ENCODE measurements around the gene C3orf18.

Gene C3orf18

DNA sequence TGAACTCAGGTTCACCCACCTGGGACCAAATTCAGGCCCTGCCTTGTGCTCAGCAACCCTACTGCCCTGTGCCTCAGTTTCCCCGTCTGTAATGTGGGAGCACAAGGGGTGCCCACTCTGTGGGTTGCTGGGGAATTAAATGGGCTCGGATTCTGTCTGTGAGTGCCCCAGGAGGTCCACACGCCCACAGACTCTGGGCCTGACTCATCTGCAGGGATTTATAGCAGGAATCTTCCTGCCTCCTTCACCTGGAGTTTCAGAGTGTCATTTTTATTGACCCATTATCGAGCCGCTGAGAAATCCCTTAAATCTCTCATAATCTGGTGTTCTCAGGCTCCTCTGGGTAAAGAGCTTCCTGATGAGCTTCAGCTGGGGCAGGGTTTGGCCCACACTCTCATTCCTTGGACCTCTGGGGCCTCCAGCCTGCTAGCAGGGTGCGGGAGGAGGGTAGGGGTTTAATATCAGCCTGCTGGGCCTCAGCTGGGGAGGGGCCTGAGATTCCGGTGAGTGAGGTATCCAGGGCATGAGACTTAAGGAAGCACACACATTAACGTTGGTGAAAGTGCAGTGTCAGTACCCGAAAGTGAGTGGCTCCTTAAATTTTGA is 16.4 kb downstream of the C3orf18 start:
- DNase-seq (ENCODE audit: low read depth) = no peak

DNA sequence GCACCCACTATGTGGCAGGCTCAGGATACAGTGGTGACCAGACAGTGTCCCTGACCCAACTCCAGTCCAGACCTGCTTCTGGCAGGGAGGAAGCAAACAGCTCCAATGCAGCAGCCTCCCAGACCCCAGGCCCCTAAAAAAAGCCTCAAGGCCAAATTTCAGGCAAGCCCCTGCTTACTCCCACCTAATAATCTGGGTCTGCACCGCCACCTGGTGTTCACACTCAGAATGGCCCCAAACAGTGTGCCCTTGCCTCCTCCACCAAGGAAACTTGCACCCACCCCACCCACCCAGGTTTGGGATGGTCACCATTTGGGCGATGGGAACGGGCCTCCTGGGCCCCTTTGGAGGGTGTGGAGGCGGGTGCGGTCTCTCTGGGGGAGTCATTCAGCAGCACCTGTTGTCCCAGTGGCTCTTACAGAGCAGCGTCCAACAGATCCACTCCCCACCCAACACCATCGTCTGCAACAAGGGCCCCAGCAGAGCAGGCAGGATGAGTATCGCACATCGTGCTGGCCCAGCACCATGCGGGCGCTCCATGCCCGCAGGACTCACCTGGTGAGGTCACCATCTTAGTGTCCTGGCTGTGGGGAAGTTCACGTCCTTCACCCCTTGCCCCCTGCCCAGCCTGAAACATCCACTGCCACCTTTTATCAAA is 17.3 kb downstream of the C3orf18 start:
- no peak for DNase-seq (ENCODE audit: low read depth)

DNA sequence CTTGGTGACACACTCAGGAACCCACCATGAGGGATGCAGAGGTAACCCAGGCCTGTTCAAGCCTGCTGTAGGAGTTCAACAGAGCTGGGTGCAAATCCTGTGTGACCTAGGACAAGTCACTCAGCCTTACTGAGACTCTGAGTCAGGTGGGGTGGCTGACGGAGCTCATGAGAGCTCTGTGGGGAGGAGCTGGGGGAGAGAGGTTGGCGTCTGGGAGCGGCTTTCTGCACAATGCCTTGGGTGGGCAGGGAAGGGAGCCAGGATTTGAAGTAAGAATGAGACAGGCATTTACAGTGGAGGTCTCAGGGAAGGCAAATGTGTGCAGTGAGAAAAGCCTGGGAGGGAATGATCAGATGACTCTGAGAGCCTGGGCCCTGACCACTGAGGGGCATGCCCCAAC is 18.3 kb downstream of the C3orf18 start:
- no peak for DNase-seq (ENCODE audit: low read depth)

DNA sequence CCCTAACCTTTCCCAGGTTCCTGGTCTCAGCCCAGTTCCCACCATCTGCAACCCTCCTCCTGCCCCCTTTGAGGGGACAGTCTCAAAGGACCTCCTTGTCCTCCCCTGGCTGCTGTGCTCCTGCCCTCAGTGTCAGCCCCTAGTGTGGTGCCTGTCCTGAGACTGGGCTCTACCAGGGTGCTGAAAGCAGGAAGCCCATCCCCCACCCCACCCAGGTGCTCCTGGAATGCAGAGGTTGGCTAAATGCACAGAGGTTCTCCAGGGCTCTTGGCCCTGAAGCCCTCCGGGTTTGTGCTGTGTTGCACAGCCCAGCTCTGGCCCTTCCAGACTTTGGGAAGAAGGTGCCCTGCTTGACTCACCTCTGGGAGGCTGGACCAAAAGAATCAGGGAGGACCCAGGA is 21.8 kb downstream of the C3orf18 start:
- DNase-seq (ENCODE audit: low read depth) = no peak

DNA sequence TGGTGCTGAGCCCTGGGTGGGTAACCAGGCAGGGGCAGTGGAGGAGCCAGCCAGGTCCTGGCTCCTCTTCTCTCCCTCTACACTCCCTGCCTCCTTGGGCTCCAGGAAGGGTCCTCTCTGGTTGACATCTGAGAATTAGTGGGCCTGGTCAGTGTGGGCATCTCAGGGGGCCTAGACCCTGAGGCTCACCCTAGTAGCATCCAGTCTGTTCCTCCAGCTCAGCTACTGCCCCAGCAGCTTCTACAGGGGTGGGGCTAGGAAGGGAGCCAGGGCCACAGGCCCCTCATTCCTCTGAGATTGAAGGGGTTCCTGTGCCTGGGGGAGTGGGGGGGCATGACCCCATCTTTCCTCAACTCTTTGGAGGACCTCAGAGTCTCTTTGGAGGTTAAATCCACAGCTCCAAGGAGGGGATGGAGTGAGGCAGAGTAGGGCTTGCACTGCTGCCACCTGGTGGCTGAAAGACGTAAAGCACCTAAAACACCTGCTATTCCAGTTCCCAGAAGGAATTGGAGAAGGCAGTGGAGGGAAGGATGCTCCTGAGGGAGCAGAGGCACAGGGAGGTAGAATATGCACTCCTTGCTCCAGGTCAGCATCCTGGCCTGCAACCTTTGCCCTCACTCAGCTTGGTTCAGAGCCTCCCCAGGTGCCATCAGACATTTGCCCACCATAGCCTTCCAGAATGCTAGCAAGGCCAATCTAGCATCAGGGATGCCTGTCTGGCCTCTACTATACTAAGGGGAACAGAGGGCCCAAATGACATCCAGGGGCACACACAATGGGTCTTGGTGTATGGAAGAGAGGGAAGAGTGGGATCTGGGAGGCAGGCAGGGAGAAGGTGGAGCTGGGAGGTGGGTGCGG is 25.1 kb downstream of the C3orf18 start:
- DNase-seq (ENCODE audit: low read depth) = peak; percentile 36

DNA sequence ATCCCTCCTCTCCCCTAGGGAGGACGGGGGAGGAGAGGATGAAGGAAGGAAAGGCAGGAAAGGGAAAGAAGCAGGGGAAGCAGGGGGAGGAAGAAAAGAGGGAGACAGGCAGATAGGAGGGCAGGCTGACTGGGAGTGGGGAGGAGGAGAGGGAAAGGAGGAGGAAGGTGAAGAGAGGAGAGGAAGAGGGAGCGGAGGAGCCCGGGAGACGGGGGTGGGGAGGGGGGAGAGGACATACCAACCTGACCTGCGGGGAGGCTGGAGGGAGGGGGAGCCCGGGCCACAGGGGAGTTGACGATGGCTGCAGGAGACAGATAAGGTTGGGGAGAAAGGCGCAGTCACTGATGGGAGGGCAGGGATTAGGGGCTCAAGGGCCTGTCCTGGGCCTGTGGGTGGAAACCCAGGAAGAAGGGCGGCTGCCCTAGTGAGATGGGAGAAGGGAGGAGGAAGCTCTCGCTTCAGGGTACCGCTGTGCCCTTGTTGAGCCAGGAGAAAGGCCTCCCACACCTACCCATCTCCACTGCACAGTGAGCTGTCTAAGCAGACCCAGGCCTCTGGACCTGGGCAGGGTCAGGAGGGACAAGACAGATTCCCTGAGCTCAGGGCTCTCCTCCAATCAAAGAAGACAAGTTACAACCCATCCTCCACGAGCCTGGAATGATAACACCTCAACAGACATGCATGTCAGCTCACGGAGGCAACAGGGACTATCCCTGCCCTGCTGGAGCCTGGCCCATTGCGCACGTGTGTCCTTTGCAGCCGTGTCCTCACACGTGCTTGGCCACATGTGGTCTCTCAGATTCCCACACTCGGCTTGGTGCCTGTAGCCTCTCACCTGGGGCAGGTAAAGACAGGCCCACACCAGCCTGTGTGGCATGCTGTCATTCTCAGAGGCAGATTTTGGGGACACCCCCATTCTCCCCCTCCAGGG is 27.9 kb downstream of the C3orf18 start:
- no peak for DNase-seq (ENCODE audit: low read depth)

DNA sequence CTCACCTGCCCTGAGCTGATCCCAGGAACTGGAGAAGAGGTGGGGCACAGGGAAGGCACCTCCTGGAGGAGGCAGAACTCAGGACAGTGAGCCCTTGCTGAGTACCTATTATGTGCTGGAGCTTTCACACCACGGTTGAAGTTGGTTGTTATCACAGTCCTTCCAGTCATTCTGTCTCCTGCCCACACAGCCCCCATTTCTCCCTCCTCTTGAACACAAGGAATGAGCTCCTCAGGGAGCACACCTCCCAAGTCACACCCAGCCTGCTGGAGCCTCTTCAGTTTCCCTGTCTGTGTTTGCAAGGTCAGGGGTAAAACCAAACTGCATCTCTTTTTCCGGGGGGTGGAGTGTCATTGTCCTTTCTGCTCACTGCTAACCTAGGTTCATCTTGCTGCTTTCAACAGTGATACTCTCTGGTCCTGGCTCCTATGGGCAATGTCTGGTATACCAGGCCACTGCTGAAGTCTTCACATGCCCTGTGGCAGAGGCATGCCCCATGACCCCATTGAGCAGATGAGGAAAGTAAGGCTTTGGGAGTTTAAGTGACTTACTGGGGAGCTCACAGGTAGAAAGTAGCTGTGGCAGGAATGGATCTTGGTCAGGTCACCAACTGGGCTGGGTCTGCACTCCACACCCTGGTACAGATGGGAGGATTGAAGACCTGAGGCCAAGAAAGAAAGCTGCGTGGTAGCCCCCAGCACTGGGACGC is 30.0 kb downstream of the C3orf18 start:
- no peak for DNase-seq (ENCODE audit: low read depth)

DNA sequence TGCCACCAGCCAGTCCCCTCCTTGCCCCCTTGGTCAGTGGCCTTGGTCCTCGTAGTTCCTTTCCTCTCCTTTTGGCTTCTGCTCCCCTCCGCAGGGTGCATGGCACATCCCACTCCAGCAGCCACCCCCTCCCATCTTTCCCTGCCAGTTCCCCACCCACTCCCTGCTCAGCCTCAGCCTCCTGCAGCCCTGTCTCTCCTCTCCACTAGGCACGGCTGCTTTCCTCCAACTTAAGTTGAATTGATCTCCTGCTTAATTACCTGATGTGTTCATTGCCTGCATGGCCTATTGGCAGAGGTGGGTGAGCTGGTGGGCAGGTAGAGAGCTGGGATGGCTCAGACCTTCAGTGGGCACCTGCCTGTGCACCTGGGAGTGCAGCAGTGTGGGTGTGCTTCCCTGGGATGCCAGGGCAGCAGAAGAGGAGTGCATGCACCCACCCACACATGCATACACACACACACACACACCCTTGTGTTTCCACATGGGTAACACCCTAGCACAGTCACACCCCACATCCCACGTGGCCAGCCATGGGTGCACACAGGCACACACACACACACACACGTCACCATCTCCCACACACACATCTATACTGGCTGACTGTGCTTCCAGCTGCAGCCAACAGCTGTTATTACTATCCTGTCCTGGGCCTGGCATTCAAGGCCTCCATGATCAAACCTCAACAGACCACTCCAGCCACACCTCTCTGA is 30.9 kb downstream of the C3orf18 start:
- DNase-seq (ENCODE audit: low read depth) = no peak

DNA sequence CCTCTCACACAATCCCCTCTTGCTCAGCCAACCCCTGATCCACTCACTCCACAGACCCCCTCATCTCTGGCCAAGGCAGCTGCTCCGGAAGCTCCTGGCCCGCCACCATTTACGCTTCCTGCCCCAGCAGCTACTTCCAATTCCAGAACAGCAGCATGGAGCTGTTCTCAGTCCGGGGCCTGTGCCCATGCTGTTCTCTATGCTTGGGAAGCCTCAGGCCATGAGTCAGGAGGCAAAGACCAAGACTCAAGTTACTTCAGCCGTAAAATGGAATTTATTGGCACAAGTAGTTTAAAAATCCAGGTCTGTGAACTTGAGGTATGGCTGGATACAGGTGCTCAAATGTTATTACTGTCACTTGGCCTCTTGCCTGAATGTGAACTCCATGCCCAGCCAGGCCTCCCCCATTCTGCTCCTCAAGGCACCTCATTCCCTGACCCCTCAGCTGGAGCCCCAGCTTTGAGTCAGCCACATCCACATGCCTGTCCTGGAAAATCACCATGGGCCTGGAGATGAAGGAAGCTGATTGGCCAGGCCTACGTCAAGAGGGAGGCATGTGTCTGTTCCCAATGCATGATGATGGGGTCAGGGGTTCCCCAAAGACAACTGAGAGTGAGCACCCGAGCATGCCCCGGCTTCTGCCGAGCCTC is 32.7 kb downstream of the C3orf18 start:
- no peak for DNase-seq (ENCODE audit: low read depth)

DNA sequence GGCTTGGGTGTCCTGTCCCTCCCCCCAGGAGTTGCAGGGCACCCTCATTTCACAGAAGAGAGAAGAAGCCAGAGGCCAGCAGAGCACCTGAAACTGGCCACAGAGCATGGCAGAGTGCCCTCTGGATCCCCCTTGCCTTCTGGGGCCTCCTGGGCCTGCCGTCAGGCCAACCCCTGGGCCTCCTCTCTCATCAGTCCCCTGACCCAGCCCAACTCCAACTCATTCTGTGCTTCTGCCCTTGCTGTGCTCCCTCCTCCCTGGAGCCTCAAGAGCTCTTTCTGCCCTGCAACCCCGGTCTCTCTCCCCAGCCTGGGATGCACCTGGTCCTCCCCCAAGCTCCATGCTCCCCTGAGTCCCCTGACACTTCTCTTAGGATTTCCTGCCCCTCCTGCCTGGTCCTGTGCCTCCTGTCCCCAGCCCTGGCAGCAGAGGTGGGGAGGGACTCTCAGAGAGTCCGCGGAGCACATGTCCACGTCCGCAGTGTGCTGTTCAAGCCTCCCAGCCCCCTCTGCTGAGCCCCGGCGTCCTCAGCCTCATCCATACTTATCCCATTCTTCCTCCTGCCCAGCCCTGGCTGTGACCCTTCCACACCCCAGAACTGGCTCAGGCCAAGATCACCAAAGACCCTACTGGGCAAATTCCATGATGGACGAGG is 33.6 kb downstream of the C3orf18 start:
- no peak for DNase-seq (ENCODE audit: low read depth)

DNA sequence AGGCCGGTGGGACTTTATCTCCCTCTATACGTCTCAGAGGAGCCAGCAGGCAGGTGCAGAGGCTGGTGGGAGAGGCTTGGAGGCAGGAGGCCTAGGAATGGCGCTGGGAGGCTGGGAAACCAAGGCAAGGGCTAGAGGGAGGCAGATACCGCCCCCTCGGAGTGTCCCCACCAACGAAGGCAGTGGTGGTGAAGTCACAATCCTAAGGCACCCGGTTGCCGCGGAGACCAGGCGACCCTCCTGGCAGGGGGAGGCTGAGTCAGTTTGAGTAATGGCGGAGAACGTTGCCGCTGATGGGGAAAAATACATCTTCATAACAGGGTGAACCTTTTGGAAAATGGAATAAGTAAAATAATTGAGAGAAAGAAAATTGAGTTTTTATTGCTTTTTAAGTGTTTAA is 34.2 kb downstream of the C3orf18 start:
- no peak for DNase-seq (ENCODE audit: low read depth)

DNA sequence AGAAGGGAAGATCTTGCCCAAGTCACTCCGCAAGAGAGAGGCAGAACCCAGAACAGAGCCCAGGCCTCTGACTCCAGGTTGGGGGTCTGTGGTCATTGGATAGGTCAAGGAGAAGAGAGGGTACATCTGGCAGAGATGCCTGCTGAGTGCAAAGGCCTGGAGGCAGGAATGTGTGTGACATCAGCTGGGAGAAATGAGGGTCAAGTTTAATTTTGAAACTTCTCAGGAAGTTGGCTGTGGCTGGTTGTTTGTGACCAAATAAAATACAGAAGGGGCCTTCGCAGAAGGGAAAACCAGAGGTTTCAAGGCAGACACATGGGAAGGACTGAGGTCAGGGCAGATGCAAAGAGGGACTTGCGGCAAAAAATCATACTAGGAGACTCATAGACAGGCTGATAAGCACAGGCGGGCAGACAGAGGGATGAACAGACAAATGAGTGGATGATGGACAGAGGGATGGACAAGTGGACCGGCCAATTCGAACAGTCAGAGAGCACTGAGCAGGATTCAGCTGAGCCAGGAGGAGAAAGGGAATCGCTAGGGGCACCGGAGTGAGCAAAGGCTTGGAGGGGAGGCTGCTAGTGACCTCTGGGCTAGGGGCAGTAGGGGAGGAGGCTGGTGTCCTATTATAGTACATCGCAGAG is 35.4 kb downstream of the C3orf18 start:
- no peak for DNase-seq (ENCODE audit: low read depth)

DNA sequence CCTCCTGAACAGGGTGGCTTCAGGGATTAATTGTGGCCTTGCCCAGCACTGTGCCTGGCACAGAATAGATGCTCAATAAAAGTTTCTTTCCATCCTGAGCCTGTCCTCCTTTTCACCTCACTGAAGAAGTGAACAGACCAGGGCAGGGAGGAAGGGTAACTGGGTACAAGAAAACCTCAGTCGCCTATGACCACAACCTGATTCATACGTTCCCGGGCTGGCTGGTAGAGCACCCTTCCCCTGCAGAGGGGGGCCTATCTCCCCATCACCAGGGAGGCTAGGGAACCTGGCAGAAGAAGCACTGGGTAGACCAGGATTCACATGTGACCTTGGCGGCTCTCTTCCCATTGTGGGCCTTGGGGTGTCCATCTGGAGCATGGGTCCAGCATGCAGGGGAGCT is 36.3 kb downstream of the C3orf18 start:
- DNase-seq (ENCODE audit: low read depth) = no peak

DNA sequence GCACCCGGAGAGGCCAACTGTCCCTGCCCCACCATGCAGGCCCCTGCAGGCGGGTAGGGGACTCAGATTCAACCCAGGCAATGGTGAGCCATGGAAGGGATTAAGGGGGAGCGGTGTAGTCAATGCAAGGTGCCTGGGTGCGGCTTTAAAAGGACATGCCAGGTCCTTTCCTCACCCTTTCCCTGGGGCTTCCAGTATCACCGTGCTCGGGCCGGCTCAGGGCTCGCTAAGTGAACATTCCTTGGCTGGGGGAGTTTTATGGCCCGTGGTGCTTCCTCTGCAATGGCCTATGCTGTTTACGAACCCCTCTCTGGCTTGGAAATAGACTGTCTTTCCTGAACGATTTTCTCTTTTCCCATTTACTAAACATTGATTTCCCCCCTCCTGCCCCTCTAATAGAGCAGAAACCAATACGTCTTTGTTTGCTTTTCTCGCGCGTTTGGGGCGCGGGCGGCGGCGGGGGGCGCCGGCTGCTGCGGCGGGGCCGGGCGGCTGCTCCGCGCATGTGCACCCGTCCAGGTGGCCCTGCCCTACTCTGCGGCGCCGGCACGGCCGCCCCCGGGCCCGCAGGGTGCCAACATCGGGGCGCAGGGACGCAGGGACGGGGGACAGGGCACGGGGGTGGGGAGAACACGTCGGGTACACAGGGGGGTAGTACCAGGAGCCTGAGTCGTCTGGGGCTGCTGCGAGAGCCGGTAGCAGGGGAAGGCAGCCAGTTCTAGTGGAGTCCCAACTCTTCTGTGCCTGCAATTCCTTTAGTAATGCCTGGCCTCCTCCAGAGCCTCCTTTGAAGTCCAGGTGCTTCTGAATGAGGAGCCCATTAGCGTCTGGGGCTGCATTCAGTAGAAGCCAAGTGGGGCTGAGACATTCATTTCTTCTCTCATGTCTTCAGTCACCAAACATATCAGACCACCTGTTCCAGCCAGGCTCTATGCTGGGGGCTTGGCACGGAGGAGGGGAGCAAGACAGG is 37.3 kb downstream of the C3orf18 start:
- DNase-seq (ENCODE audit: low read depth) = no peak

DNA sequence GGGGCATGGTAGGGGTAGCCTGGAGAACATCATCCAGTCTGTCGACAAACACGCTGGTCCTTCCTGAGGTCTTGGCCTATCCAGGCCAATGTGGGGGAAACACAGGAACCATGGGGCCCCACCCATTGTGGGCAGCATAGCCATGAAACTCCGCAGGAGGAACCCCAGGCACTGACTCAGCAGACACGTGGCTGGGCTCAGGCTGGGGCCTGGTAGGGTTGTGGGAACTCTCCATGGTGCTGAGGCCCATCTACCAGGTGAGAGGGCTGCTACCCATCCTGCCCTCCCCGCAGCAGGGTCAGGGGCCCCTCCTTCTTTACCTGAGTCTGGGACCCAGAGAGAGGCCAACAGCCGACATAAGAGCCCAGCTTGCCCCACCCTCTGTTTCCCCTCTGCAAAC is 41.6 kb downstream of the C3orf18 start:
- DNase-seq (ENCODE audit: low read depth) = peak; percentile 64

DNA sequence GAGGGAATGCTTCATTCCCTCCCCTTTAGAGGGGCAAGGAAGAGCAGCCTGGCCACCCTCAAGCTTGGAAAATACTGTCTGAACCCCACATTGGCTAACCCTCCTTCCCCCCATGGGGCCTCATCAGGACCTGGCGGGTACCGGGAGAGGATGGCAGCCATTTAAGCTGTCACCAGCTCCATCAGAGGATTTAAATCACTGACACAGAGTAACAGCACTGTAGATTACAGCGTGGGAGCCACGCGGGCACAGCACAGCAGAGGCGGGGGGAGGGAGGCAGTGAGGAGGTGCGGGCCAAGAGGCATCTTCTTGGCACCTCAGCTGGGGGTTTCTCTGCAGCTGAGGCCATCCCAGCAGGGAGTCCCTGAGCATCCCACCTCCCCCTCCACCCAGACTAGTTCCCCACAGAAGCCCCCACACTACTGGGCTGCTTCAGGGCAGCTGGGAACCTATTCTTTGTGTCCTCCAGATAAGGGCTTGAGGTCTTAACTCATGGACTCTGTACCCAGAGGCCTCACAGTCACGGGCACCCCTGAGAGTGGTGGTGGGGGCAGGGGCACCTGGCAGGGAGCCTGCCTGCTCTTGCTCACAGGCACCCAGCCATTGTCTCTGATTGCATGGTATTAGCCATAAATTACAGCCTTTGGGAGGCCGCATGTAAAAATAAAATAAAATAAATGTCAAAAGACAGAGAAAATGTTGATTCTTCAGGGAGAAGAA is 42.2 kb downstream of the C3orf18 start:
- no peak for DNase-seq (ENCODE audit: low read depth)

DNA sequence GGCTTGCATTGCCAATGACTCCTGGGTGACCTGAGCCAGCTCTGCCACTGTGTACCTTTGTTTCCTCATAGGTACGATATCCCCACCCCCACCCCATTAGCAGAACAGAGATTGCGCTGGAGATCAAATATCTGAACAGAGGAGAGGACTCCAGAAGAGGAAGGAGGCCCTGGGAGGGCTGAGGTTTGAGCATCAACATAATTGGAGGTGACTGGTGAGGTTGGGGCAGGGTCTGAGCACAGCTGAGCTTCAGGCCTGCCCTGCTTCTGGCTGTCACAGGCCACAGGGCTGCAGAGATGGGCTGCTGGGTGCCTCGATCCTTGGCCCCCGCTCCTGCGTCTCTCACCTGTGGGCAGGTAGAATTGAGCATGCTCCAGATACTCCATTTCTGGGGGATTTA is 42.8 kb downstream of the C3orf18 start:
- DNase-seq (ENCODE audit: low read depth) = no peak

Measured in amniotic epithelial cell (primary cell).